GOT3 (cell line): ENCODE data around the gene ZNF536.

Experiments used
- DNase-seq: peaks from one replicate; lab custom pipeline; 2025; ENCODE audit warnings: mixed read lengths; lab: John Stamatoyannopoulos, UW

The ZNF536 gene

DNA sequence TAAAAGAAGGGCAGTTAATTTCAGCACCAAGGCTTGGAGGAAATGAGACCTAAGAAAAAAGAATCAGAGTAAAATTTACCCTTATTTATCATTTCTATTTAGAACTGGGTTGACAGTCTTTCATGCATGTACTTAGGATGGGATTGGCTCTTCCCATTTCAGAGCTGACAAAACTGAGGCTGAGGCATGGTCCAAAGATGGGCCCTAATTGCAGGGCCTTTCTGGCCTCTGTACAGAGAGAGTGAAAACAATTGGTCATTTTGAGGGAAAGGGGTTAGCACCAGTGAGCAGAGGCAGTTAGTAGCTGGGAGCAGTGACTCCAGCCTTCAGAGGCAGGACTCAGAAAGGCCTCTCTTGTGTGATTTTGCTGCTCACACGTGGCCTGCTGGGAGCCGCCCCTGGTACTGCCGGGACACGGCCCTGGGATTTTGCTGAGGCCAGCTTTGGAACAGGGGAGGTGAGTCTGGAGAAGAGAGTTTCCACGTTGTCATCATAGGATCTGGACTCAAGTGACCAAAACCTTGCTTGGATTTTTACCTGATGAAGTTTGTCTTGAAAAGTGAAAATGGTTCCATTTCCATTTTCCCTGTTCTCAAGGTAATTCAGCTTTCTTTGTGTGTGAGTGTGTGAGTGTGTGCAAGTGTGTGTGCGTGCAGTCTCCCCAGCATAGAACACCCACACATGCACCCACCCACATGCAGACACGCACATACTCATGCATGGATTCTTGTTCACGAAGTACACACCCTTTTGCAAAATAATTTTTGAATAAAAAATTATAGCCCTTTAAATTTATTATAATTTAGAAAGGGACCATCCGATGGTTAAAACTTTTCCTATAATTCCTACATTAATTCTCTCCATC lies at the start of gene ZNF536:
ZNF536 (plus strand) TSS at position 425 of the 865 bp plus-strand sequence. CDS start 71,179 bp downstream, outside the sequence.
- no peak for DNase-seq

DNA sequence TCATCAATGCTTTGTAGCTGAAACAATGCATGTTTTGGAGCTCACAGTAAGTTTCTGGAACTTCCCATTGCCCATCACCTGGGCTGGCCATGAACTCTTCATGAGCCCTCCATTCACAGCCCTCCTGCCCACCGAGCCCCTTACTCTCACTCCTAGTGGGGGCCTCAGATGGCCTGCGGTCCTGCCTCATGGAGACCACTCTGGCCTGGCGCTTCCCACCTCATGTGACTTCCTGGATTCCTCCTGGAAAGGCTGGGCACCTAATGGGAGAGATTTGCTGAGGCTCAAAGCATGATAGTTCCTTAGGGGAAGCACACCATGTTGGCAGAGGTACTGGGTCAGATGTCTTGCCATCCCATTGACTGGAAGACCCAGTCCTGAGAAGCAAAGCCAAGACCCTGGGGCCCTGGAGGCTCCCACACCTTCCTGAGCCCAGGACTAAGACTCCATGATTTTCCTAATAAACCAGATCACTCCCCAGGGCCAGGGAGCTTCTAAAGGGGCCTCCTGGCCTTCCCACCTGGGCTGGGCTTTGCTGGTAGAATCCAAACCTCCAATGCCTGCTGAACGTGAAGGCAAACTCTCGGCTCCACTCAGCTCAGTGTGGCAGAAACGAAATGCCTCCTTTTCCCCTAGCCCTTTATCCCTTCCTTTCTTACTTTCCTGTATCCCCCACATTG lies 49.4 kb upstream of the ZNF536 start:
- DNase-seq, result no peak

DNA sequence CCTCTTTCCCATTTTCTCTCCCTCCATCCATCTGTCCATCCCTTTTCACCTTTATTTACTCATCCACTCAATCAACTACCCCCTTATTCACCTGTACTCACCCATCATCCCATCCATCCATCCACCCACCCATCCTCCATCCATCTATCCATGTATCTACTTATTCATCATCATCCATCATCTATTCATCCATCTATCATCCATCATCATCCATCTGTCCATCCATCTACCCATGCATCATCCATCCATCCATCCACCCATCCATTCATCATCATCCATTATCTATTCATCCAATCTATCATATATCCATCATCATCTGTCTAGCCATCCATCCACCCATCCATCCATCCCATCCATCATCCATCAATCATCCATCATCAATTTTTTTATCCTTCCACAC lies 48.3 kb upstream of the ZNF536 start:
- no peak for DNase-seq

DNA sequence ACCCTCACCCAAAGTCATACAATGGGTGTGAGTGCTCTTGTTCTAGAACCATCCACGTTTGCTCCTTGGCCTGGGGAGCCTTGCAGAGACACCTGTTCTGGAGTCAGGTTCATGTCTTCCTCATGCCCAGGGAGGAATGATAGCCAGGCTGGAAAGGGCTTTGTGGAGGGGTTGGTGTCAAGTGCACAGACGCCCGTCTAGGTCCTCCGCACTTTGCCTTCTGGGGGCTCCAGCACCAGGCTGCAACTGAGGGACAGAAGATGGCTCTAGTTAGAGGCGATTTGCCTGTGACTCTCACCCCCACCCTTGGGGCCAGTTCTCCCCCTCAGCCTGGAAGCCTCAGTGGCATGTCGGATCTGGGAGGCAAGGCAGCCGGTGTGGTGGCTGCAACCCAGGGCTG lies 47.2 kb upstream of the ZNF536 start:
- no peak for DNase-seq

DNA sequence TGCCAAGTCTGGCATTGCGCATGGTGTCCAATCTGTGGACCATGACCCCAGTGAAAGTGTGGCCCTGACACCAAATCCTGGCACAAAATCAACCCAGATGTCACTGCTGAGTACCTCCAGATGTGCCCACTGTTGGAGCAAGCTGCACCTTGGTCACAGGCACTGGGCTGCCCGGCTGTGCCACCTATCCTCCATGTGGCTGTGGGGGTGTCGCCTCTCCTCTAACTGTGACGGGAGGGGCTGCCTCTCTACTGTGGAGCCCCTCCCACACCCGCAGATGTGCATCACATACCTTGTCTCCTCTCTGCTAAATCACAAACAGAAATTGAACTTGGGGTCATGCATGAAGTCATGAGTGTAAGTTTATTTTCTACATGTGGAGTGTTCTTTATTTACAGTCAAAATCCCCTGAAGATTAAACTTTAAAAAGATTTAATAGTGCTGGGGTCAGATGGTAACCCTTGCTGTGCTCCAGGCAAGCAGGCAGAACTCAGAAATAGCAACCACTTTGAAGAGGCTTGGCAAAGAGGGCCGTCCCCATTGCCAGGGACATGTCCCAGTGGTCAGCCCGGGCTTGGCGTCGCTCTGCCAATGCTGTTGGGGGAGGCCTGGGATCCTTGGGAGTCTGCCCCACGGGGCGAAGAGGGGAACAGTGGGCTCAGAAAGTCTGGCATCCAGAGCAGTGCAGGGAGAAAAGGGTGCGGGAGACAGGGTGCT lies 46.4 kb upstream of the ZNF536 start:
- no peak for DNase-seq

DNA sequence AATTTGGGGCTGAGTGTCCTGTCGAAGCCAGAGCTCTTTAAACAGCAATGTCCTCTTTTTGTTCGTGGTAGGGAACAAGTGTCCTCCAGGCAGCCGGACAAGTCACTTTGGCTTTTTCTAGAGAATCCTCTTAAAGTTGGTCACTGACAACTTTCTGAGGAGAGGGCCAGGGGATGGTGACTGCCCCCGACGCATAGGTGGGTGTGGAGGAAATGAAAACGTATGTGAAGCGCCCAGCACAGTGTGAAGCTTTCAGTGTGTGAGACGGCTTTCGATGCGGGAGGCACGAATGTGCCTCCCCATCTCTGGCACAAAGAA lies 45.8 kb upstream of the ZNF536 start:
- DNase-seq, result no peak

DNA sequence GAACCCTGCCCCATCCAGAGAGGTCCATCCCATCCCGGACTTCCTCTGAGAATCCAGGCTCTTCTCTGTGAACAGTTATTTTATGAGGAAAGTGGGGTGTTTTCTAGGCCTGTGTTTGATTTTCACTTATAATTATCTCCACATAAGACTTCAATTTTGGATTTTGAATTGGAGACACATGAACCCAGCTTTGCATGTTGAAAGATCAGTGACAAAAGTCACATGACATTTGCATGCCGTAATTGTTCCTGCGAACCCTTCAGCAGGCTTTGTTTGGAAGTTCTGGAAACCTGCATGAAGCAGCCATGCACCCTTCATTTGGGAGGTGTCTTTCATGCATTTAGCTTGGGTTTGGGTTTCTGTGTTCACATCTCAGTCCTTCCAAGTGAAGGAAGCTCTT lies 44.9 kb upstream of the ZNF536 start:
- DNase-seq, result no peak

DNA sequence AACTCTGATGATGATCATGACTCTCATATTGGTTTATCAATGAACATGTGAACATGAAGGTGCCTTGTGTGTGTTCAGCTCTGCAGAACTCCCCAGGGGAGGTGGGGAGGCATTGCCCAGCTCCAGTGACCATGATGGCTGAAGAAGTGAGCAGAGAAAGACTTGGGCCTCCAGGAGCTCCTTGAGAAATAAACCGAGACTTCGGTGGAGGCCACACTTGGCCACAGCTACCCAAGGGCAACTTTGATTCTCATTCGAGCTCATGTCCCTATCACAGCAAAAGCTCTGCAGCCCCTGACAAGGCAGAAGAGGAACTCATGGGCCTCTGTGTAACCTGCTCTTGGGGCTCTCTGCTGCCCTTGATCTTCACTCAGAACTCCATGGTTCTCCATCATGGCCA lies 44.1 kb upstream of the ZNF536 start:
- no peak for DNase-seq

DNA sequence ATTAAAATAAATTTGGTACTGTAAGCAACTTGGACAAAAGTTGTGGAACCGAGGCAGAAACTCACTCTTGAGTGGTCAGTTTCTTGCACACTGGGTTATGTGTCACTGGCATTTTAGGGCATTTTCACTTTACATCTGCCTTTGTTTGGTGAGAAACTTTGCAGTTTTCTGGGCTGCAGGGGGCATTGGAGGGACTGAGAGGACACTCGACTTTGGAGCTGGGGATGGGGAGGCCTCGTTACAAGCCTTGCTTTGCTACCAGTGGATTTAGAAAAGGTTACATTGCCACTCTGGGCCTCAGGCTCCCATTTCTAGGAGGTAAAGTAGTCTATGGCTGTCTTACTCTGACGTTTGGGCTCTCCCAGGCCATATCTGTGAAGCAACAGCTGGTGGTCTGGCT lies 41.9 kb upstream of the ZNF536 start:
- DNase-seq, result no peak

DNA sequence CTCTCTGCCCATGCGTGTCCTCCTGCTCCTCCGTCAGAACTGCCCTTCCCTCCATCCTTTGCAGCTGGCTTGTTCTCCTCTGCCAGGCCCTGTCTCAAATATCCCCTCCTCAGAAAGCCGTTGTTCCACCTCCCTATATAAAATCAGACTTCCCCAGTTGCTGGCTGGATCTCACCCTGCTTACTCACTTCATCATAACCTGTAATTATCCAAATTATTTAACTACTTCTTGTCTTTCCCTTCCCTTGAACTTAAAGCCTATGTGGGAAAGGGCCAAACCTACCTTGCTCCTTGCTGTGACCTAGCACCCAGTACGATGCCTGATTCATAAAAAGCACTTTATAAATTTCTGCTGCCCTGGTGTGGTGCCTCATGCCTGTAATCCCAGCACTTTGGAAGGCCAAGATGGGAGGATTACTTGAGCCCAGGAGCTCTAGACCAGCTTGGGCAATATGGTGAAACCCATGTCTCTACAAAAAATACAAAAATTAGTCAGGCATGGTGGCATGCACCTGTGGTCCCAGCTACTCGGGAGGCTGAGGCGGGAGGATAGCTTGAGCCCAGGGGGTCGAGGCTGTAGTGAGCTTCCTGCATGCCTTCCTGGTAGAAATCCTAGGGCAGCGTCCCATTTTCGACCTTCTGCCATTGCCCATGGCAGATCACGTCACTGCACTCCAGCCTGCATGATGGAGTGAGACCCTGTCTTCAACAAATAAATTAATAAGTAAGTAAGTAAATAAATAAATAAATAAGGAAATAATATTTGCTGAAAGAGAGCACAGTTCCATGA lies 39.5 kb upstream of the ZNF536 start:
- no peak for DNase-seq

DNA sequence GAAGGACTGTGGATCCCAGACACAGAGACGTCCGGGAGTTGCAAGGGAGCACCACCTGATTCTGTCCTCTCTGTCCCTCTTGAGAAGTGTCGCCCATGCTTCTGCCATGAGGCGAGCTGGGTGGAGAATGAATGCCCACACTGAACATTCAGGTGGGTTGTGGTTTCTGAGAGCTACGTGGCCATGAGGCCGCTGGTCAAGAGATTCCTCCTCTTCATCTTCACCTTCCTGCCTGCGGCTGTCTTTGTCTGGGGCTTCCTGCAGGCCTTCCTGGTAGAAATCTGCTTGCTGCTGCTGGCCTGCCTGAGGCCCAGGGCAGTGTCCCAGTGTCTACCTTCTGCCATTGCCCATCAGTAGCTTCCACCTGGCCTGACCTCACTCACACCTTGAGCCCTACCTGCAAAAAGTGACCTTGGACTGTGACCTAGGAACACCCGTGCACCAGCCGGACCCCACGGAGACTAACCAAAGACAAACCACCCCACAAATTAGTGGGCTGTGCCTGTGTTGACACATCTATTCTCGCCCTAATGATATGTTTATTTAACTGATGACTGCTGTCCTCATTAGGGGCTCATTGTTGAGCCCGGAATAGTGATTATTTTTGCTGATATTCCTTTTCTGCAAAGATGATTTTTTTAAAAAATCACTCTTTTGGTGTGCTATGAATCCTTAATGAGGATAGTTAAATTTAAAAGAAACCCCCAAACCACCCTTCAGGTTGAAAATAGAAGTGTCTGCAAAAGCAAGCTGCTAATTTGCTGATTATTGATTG lies 38.7 kb upstream of the ZNF536 start:
- DNase-seq, result no peak

DNA sequence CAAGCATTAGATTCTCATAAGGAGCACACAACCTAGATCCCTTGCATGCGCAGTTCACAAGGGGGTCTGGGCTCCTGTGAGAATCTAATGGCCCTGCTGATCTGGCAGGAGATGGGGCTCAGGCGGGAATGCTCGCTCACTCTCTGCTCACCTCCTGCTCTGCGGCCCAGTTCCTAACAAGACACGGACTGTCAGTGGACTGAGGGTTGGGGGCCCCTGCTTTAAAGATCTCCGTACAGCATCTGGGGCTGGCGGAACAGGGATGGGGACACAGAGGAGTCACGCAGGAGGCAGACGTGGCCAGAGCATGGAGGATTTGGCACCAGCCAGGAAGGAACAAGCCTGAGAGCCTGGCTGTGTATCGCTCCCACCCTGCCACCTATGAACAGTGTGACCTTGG lies 37.3 kb upstream of the ZNF536 start:
- DNase-seq, result no peak

DNA sequence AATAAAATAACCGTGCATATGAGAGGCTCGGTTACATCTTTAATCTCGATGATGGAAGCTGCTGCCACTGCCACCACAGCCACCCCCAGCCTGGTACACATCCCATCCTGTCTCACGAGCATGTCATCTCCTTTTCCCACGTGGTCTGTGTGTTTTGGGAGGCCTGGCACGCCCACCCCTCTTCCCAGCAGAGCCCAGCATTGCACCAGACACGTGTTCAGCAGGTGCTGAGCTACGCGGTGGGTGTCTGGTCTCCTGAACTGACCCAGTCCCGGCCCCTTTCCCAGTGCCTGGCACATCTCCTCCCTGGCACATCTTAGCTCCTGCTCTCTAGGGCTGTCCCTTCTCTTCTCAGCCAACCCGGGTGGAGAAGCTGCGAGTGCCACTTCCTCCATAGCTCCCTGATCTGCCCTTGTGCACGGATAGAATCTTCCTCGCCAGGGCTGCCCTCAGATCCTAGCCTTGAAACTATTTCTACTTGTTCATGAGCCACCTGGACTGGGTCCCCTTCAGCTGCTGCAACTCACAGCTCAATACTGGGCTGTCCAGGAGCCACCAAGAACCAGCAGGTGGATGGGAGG lies 36.8 kb upstream of the ZNF536 start:
- no peak for DNase-seq

DNA sequence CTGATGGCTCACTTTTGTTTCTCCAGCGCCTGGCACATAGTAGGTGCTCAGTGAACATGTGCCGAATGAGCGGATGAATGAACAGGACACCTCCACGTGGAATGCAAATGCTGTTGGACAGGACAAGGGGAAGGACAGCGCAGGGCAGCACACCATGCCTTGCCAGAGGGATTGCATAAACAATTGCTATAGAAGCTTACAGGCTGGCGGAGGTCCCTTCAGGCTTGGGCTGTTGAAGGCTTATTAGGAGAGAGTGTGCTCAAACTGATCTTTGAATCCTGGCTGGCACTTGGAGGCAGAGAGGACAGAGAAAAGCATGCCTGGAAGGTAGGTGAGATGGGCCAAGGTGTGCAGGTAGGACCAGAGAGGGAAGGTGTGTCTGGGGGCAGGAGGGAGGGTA lies 35.9 kb upstream of the ZNF536 start:
- DNase-seq, result no peak

DNA sequence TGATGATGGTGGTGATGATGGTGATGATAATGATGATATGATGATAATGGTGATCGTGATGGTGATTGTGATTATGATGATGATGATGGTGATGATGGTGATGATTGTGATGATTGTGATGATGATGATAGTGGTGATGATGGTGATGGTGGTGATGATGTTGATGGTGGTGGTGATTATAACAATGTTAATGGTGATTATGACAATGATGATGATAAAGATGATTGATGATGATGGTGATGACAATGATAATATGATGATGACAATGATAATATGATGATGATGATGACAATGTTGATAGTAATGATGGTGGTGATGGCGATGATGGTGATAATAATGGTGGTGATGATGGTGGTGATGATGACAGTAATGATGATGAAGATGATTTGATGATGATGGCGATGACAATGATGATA lies 34.1 kb upstream of the ZNF536 start:
- DNase-seq, result no peak

DNA sequence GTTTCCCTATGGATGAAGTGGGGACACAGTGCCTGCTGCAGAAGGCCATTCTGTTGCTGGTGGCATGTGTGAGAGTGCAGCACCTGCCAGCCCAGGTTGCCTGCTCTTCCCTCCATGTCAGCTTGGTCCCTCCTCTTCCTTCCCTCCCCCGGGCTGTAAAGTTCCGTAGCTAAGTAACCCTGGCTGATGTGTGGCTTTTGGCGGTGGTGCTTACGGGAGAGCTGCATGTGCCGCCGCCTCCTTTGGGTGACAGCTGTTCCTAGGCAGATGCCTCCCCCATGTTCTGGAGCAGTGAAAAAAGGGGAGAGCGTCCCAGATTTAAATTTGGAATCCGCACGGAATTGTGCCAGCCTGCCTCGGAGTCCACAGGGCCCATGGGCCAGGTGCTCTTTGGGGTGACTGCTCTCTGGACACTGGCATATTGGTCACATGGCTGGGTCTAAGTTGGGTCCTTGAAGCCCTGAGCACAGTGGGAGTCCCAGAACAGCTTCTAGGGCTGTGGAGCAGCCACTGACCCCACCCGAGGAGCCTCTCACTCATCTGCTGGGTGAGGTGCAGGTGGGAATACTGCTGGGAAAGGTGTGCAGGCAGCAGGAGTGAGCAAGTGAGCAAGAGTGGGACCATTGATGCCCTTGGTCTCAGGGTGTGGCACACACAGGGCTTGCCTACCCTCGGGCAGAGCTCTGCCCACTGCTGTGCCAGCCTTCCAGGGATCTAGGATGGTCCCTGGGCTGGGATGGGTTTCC lies 33.1 kb upstream of the ZNF536 start:
- no peak for DNase-seq

DNA sequence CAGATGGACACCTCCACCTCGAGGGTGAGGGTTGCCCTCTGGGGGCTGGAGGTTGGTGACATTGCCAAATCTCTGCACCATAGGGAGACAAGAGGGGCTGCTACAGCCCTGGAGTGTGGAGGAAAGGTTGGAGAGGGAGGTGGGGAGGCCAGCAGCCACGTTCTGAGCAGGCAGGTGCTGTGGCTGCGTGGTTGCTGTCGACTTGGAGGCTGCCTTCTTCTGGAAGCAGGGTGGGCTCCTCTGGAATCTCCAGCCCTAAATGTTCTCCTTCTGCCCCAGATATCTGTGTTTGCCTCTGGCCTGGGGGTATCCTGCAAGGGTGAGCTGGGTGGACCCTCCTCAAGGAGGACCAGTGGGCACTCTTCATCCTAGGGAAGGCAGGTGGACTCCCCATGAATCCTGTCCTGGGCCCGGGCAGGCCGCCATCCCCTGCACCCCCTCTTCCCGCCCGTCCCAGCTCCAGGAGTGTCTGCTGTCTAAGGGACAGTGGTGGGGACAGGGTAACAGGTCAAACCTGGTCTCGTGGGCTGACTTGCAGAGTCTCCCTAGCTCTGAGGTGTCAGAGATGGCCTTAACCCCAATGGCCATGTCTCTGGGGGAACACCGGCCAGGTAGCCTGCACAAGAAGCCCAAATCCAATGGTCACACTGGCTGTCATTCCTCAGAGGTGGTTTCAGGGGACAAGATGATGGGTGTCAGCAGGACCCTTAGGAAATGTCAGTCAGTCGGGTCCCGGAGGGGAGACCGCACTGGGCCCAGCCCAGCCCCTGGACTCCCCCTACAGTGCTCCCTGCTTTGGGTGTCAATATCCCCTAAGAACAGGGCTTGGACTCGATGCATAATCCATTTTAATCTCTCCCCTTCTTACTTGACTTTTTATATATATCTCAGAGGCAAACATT lies 32.3 kb upstream of the ZNF536 start:
- no peak for DNase-seq

DNA sequence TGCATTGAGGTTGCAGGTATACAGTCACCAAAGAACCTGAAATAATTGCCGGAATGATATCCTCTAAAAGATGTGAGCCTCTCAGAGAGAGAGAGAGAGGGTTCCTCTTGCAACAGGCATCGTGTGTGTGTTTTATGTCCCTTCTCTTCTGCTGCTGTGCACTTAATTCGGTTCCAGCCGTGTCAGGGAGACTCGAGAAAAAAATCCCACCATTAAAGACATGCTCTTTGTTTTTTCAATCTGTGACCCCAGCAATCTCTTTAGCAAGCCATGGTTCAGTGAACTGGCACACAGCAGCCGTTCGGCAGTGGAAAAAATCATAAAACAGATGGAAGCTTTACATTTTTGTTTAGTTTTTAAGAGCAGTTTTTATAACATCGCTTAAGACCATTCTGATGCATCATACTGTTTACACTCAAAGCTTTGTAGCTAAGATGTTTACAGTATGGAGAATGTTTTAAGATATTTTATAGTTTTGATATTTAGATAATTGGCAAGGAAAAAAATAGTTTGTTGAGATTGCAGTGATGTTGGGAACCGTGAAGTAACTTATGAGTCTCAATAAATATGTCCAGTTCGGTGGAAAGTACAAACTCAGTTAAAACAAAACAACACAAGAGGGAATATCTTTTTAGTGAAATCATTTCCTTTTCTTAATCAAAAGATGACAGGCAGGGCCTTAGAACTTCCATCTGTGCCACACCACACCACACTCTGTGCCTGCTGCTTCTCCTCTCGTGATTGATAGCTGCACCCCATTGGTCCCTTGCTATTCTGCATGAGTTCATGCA lies 31.2 kb upstream of the ZNF536 start:
- DNase-seq, result no peak
